GM12891 (cell line): ENCODE results near the gene OR52I1.

Source experiments
- POLR2A ChIP-seq: IDR thresholded peaks from 2 replicates; pipeline ENCODE4 v1.6.1; 2011; ENCODE audit warnings: low read depth, low read length, control low read depth
- POLR2AphosphoS5 ChIP-seq: IDR thresholded peaks from 2 replicates; pipeline ENCODE4 v1.6.1; 2011; ENCODE audit warnings: low read depth, low read length, control low read depth
- TAF1 ChIP-seq: IDR thresholded peaks from 2 replicates; pipeline ENCODE4 v1.6.1; 2011; ENCODE audit warnings: low read depth, low read length, control low read depth

- no peak for TF ChIP-seq TAF1
- TF ChIP-seq POLR2AphosphoS5: no peak
- no peak for TF ChIP-seq POLR2A
These were observed 25.7 kb downstream of the OR52I1 start for GRCh38 chr11:4619514-4619913.
